Activated CD8-positive, alpha-beta memory T cell treated with anti-CD3 and anti-CD28 coated beads, Interleukin-2, amount 10 ng/mL, durations not matched to agents 7 days and 5 days (primary cell): ENCODE results near the gene RPRML. TPM values are rescaled to one million over a fixed set of nuclear protein-coding genes. Genes with fewer than 3 reads are reported as not detected.

Experiments used
- ATAC-seq: fragments of 150-1000 bp; cut with Tn5 transposase; one replicate; pipeline ENCODE4 v1.10.0; 2021; ENCODE audit warnings: moderate library complexity
- CTCF ChIA-PET: fragments of 350-600 bp; sonication (Branson Sonifier 250); formaldehyde crosslinking; loops from one replicate; lab custom pipeline; 2021; ENCODE audit warnings: antibody characterized with exemption; lab: Charles Lee
- DNase-seq: peaks from one replicate; pipeline ENCODE4 v3.0.0-alpha.2; 2020
- H3K27ac Mint-ChIP-seq: one replicate; pipeline ENCODE4 v1.8.0; 2021; ENCODE audit warnings: mild to moderate bottlenecking, mixed read lengths
- H3K27me3 Mint-ChIP-seq: one replicate; pipeline ENCODE4 v1.8.0; 2021; ENCODE audit warnings: mixed read lengths
- H3K36me3 Mint-ChIP-seq: one replicate; pipeline ENCODE4 v1.8.0; 2021; ENCODE audit warnings: mild to moderate bottlenecking, mixed read lengths
- H3K4me1 Mint-ChIP-seq: one replicate; pipeline ENCODE4 v1.8.0; 2021; ENCODE audit warnings: mixed read lengths
- H3K4me3 Mint-ChIP-seq: one replicate; pipeline ENCODE4 v1.8.0; 2021; ENCODE audit warnings: mild to moderate bottlenecking, moderate library complexity, mixed read lengths
- H3K9me3 Mint-ChIP-seq: one replicate; pipeline ENCODE4 v1.8.0; 2022; ENCODE audit warnings: low read depth, mixed read lengths
- total RNA-seq, 2 experiments: library from RNA; stranded (reverse); gene quantifications; one replicate each; pipeline ENCODE4 v1.2.3, GENCODE V29; 2021

Gene RPRML
- total RNA-seq, 2 experiments from 2014 or later, result not detected

- CTCF ChIA-PET, result no interaction called here
- ATAC-seq, result no peak
Observed at GRCh38 chr17:46986366-46986765, 7.3 kb upstream of the RPRML start.

GRCh38 chr17:46984892-46985291 lies 5.8 kb upstream of the RPRML start:
- ATAC-seq (no peak), DNase-seq (no peak)
- peaks cover 15% of the 10 kb centered on the region for H3K27me3 Mint-ChIP-seq
- H3K36me3 Mint-ChIP-seq, result no peaks in the 10 kb centered on the region
- CTCF ChIA-PET, result interaction anchor here (0.5 to 0.7 kb wide), 2 partner anchors 328 to 1473 kb away, joined by 3 read pairs; no protein-coding TSS in a partner anchor
- H3K9me3 Mint-ChIP-seq, result no peaks in the 10 kb centered on the region
- no peak overlapping the region for H3K27ac Mint-ChIP-seq
- H3K4me1 Mint-ChIP-seq, result peaks cover 3% of the 10 kb centered on the region
- no peak overlapping the region for H3K4me3 Mint-ChIP-seq

More at GRCh38 chr17:46986366-46986765, 7.3 kb upstream of the RPRML start:
- Mint-ChIP-seq H3K27me3 (peaks cover 8% of the 10 kb centered on the region), H3K36me3 (no peaks in the 10 kb centered on the region), H3K4me1 (no peaks in the 10 kb centered on the region), H3K4me3 (no peak overlapping the region), H3K9me3 (no peaks in the 10 kb centered on the region), H3K27ac (no peak overlapping the region)
- DNase-seq, result no peak

GRCh38 chr17:46984341-46984740 lies 5.3 kb upstream of the RPRML start:
- Mint-ChIP-seq H3K36me3 (no peaks in the 10 kb centered on the region), H3K27ac (no peak overlapping the region), H3K4me1 (peaks cover 8% of the 10 kb centered on the region), H3K9me3 (no peaks in the 10 kb centered on the region), H3K27me3 (peaks cover 21% of the 10 kb centered on the region), H3K4me3 (no peak overlapping the region)
- ATAC-seq (no peak), DNase-seq (no peak)
- CTCF ChIA-PET, result interaction anchor here (0.5 kb wide), 1 partner anchor 329 kb away, joined by 3 read pairs; no protein-coding TSS in a partner anchor

DNA sequence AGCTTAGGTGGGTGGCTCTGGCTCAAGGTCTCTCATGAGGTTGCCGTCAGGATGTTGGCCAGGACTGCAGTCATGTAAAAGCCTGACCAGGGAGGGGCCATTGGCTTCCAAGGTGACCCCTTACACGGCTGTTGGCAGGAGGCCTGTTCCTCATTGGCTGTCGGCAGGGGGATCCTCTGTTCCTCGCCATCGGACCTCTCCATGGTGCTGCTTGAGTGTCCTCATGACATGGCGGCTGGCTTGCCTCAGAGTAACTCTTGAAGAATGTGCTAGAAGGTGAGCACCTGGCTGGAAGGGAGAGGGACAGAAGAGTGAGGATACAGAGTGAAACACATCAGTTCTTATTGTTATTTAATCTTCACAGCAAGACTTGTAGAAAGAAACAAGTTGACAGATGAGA lies 4.7 kb upstream of the RPRML start:
- H3K4me1 Mint-ChIP-seq, result peaks cover 8% of the 10 kb centered on the region
- H3K9me3 Mint-ChIP-seq, result no peaks in the 10 kb centered on the region
- H3K27ac Mint-ChIP-seq, result no peak overlapping the region
- no peak overlapping the region for H3K4me3 Mint-ChIP-seq
- H3K27me3 Mint-ChIP-seq, result peaks cover 22% of the 10 kb centered on the region
- CTCF ChIA-PET, result interaction anchor here (1.1 kb wide), 1 partner anchor 9 kb away, joined by 3 read pairs; no protein-coding TSS in a partner anchor
- ATAC-seq, result no peak
- DNase-seq, result no peak
- H3K36me3 Mint-ChIP-seq, result no peaks in the 10 kb centered on the region

- H3K27ac Mint-ChIP-seq, result no peak overlapping the region
- CTCF ChIA-PET, result interaction anchor here (1.1 kb wide), 1 partner anchor 10 kb away, joined by 3 read pairs; no protein-coding TSS in a partner anchor
- H3K4me3 Mint-ChIP-seq, result no peak overlapping the region
- peaks cover 31% of the 10 kb centered on the region for H3K27me3 Mint-ChIP-seq
- H3K4me1 Mint-ChIP-seq, result peaks cover 13% of the 10 kb centered on the region
- no peaks in the 10 kb centered on the region for H3K9me3 Mint-ChIP-seq
- DNase-seq, result no peak
- ATAC-seq, result no peak
- H3K36me3 Mint-ChIP-seq, result no peaks in the 10 kb centered on the region
Observed at GRCh38 chr17:46982577-46982976, 3.5 kb upstream of the RPRML start.

- H3K4me1 Mint-ChIP-seq, result peaks cover 13% of the 10 kb centered on the region
- no peaks in the 10 kb centered on the region for H3K9me3 Mint-ChIP-seq
- peaks cover 45% of the 10 kb centered on the region for H3K27me3 Mint-ChIP-seq
- CTCF ChIA-PET, result interaction anchor here (2.4 kb wide), 1 partner anchor 37 kb away, joined by 12 read pairs; no protein-coding TSS in a partner anchor
- ATAC-seq (peak; percentile 29), DNase-seq (no peak)
- no peaks in the 10 kb centered on the region for H3K36me3 Mint-ChIP-seq
- H3K27ac Mint-ChIP-seq, result no peak overlapping the region
- H3K4me3 Mint-ChIP-seq, result peak overlapping the region; percentile 43
Observed at GRCh38 chr17:46978489-46979146, 435 bp downstream of the RPRML start.

DNA sequence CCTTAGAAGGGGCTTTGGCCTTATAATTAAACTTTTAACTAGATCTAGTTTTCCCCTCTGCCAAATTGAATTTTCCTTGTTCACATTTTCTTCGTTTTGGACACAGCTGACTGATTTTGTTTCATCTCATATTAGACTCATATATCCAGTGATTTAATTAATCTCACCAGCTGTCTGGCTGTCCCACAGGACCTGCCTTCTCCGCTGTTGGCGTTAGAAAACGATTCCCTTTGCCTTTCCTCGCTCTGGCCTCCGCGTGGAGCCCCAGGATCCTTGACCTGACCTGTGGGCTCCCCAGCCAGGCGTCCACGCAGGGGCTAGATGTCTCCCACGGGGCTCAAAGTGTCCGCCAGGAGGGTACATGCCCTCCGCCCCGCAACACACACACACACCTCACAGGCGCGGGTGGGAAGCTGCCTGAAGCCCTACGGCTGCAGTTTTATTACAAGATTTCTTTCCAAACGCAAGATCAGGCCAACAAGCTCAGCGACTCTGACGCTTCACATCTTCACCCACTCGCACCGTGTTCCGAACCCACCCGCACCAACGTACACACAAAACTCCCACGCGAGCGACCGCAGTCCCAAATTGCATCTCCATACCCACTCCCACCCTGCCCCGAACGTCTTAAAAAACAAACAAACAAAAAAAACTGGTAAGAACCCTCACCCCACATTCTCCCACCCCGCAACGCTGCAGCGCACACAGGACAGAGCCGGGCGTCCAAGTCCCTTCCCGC lies 1.1 kb downstream of the RPRML start:
- CTCF ChIA-PET, result interaction anchor here (2.4 kb wide), 1 partner anchor 36 kb away, joined by 12 read pairs; no protein-coding TSS in a partner anchor
- Mint-ChIP-seq H3K4me3 (peak overlapping the region; percentile 42), H3K4me1 (peaks cover 13% of the 10 kb centered on the region), H3K27ac (no peak overlapping the region), H3K36me3 (no peaks in the 10 kb centered on the region), H3K9me3 (no peaks in the 10 kb centered on the region), H3K27me3 (peaks cover 45% of the 10 kb centered on the region)
- DNase-seq (no peak), ATAC-seq (peak; percentile 18)

DNA sequence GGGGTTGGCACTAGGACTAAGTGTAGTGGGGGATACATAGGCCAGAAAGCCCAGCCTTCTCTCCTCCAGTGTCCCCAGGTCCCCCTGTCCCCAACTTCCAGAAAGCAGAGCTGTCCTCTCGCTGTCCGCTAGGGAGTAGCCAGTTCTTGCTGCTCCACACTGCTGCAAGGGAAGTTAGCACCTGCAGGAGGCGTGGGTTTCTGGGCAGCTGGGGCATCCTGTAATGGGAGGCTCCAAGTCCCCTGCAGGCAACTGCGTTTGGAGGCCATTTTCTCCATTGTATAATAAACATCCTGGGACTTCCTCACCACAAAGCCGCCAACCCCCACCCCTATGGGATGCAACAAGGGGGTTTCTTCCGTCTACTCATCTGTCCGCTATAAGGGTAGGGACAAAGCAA lies 1.7 kb downstream of the RPRML start:
- DNase-seq (no peak), ATAC-seq (no peak)
- Mint-ChIP-seq H3K36me3 (no peaks in the 10 kb centered on the region), H3K4me1 (peaks cover 13% of the 10 kb centered on the region), H3K4me3 (no peak overlapping the region), H3K9me3 (no peaks in the 10 kb centered on the region), H3K27me3 (peaks cover 45% of the 10 kb centered on the region), H3K27ac (no peak overlapping the region)
- CTCF ChIA-PET, result interaction anchor here (2.4 kb wide), 1 partner anchor 35 kb away, joined by 12 read pairs; no protein-coding TSS in a partner anchor

GRCh38 chr17:46976626-46977270 lies 2.3 kb downstream of the RPRML start:
- H3K4me1 Mint-ChIP-seq, result peaks cover 13% of the 10 kb centered on the region
- H3K36me3 Mint-ChIP-seq, result no peaks in the 10 kb centered on the region
- no peaks in the 10 kb centered on the region for H3K9me3 Mint-ChIP-seq
- CTCF ChIA-PET, result no interaction called here
- DNase-seq (no peak), ATAC-seq (no peak)
- H3K4me3 Mint-ChIP-seq, result no peak overlapping the region
- peaks cover 45% of the 10 kb centered on the region for H3K27me3 Mint-ChIP-seq
- H3K27ac Mint-ChIP-seq, result no peak overlapping the region

- Mint-ChIP-seq H3K36me3 (no peaks in the 10 kb centered on the region), H3K27ac (no peak overlapping the region), H3K4me1 (peaks cover 12% of the 10 kb centered on the region), H3K27me3 (peaks cover 36% of the 10 kb centered on the region), H3K4me3 (no peak overlapping the region), H3K9me3 (no peaks in the 10 kb centered on the region)
- ATAC-seq (no peak), DNase-seq (no peak)
- CTCF ChIA-PET, result interaction anchor here (1.0 kb wide), 1 partner anchor 17 kb away, joined by 3 read pairs; no protein-coding TSS in a partner anchor
Observed at GRCh38 chr17:46975287-46975686, 3.8 kb downstream of the RPRML start.

DNA sequence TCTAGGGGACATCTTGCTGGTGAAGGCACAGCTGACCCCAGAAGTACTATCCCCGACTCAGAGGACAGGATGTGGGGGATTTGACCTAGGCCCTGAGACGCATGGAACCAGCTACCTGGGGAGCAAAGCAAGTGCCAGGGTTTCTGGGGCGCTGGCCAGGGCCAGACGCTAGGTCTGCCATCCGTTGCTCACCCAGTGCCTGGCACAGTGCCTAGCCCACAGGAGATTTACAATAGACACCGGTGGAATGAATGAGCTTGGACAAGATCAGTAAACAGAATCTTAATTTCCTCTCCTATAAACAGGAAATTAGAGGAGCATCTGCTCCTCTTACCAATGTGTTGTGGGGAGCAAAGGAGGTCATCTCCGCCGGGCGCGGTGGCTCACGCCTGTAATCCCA lies 5.0 kb downstream of the RPRML start:
- H3K9me3 Mint-ChIP-seq, result no peaks in the 10 kb centered on the region
- H3K27me3 Mint-ChIP-seq, result peaks cover 25% of the 10 kb centered on the region
- ATAC-seq (no peak), DNase-seq (no peak)
- H3K4me1 Mint-ChIP-seq, result peaks cover 4% of the 10 kb centered on the region
- H3K4me3 Mint-ChIP-seq, result no peak overlapping the region
- H3K36me3 Mint-ChIP-seq, result no peaks in the 10 kb centered on the region
- H3K27ac Mint-ChIP-seq, result no peak overlapping the region
- CTCF ChIA-PET, result interaction anchor here (1.0 kb wide), 1 partner anchor 18 kb away, joined by 3 read pairs; no protein-coding TSS in a partner anchor

- no peak for ATAC-seq
- H3K9me3 Mint-ChIP-seq, result no peaks in the 10 kb centered on the region
- no peak overlapping the region for H3K4me3 Mint-ChIP-seq
- CTCF ChIA-PET, result no interaction called here
- no peak overlapping the region for H3K27ac Mint-ChIP-seq
- no peaks in the 10 kb centered on the region for H3K36me3 Mint-ChIP-seq
- peaks cover 15% of the 10 kb centered on the region for H3K27me3 Mint-ChIP-seq
- DNase-seq, result no peak
- no peaks in the 10 kb centered on the region for H3K4me1 Mint-ChIP-seq
Observed at GRCh38 chr17:46972346-46972745, 6.7 kb downstream of the RPRML start.

DNA sequence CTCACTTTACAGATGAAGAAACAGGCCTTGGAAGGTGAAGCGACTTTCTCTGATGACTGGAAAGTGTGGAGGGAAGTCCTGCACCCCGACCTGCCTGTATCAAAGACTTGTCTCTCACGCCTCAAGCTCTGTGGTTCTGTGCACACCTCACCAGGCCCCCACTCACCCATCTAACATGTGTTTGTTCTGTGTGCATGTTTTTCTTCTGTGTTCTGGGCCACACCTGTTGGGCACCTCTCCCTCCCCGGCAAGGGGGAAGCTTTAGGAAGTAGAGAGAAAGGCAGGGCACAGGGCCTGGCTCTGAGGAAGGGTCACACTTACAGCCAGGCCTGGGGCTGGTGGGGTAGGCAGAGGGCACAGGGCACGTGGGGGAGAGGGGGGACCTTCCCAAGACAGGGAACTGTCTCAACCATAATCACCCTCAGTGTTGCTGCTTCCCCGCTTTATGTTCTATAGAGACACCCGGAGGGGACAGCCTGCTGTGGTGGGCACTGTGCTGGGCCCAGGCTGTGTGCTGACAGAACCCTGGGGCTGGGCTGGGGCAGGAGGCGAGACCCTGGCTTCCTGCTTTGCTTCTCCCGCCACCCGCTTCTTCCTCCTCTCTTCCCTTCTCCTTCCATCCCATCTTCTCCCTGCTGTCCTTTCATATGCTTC lies 7.3 kb downstream of the RPRML start:
- Mint-ChIP-seq H3K36me3 (no peaks in the 10 kb centered on the region), H3K4me3 (no peak overlapping the region), H3K9me3 (no peaks in the 10 kb centered on the region), H3K27ac (no peak overlapping the region), H3K4me1 (no peaks in the 10 kb centered on the region), H3K27me3 (peaks cover 10% of the 10 kb centered on the region)
- CTCF ChIA-PET, result no interaction called here
- DNase-seq (no peak), ATAC-seq (no peak)
